ENCODE data around the gene SLC33A1.
"Not testable (repeated sequence)": the region's sequence is repeated elsewhere in the genome, so short reads cannot be mapped to it uniquely, and the experiment has no call there.

SLC33A1 gene

DNA sequence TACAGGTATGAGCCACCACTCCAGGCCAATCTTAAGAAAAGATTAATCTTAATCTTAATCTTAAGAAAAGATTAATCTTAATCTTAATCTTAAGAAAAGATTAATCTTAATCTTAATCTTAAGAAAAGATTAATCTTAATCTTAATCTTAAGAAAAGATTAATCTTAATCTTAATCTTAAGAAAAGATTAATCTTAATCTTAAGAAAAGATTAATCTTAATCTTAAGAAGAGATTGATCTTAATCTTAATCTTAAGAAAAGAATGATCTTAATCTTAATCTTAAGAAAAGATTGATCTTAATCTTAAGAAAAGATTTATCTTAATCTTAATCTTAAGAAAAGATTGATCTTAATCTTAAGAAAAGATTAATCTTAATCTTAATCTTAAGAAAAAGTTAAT is 41.0 kb downstream of the SLC33A1 start:
- H3K9me3 ChIP-seq (ENCODE audit: control insufficient read depth, low read length); H3K36me3 ChIP-seq (ENCODE audit: control insufficient read depth, insufficient read depth, low read length, severe bottlenecking); H3K27me3 ChIP-seq (replicated peaks; ENCODE audit: control insufficient read depth, insufficient read depth, low read length); DNase-seq (ENCODE audit: low read depth); H3K4me3 ChIP-seq (ENCODE audit: low read length); H3K9ac ChIP-seq (ENCODE audit: low read length); H3K4me1 ChIP-seq (ENCODE audit: control insufficient read depth, insufficient read depth, low read length): not testable (repeated sequence)

- H3K36me3 ChIP-seq (ENCODE audit: control insufficient read depth, insufficient read depth, low read length, severe bottlenecking): no peaks in the 10 kb centered on the region
- no peak overlapping the region for H3K9ac ChIP-seq (ENCODE audit: low read length)
- DNase-seq (ENCODE audit: low read depth): no peak
- no peaks in the 10 kb centered on the region for H3K27me3 ChIP-seq (replicated peaks; ENCODE audit: control insufficient read depth, insufficient read depth, low read length)
- peaks cover 3% of the 10 kb centered on the region for H3K4me1 ChIP-seq (ENCODE audit: control insufficient read depth, insufficient read depth, low read length)
- H3K9me3 ChIP-seq (ENCODE audit: control insufficient read depth, low read length): no peaks in the 10 kb centered on the region
- H3K4me3 ChIP-seq (ENCODE audit: low read length): no peak overlapping the region
Observed at GRCh38 chr3:155809181-155809580, 45.0 kb downstream of the SLC33A1 start.

- H3K4me1 ChIP-seq (ENCODE audit: control insufficient read depth, insufficient read depth, low read length): peaks cover 3% of the 10 kb centered on the region
- no peaks in the 10 kb centered on the region for H3K27me3 ChIP-seq (replicated peaks; ENCODE audit: control insufficient read depth, insufficient read depth, low read length)
- no peak for DNase-seq (ENCODE audit: low read depth)
- no peaks in the 10 kb centered on the region for H3K9me3 ChIP-seq (ENCODE audit: control insufficient read depth, low read length)
- H3K36me3 ChIP-seq (ENCODE audit: control insufficient read depth, insufficient read depth, low read length, severe bottlenecking): no peaks in the 10 kb centered on the region
- no peak overlapping the region for H3K4me3 ChIP-seq (ENCODE audit: low read length)
- no peak overlapping the region for H3K9ac ChIP-seq (ENCODE audit: low read length)
Observed at GRCh38 chr3:155807823-155808222, 46.4 kb downstream of the SLC33A1 start.

GRCh38 chr3:155805802-155806618 is 48.2 kb downstream of the SLC33A1 start, which contains the start of gene C3orf33:
Gene C3orf33, minus strand, starts transcription at chr3:155806278. Its CDS starts 26 bp downstream, at chr3:155806252.
- DNase-seq (ENCODE audit: low read depth): peak; percentile 88
- H3K9ac ChIP-seq (ENCODE audit: low read length): peak within 1 kb of the TSS; percentile 91
- peaks cover 6% of the 10 kb centered on the region for H3K36me3 ChIP-seq (ENCODE audit: control insufficient read depth, insufficient read depth, low read length, severe bottlenecking)

DNA sequence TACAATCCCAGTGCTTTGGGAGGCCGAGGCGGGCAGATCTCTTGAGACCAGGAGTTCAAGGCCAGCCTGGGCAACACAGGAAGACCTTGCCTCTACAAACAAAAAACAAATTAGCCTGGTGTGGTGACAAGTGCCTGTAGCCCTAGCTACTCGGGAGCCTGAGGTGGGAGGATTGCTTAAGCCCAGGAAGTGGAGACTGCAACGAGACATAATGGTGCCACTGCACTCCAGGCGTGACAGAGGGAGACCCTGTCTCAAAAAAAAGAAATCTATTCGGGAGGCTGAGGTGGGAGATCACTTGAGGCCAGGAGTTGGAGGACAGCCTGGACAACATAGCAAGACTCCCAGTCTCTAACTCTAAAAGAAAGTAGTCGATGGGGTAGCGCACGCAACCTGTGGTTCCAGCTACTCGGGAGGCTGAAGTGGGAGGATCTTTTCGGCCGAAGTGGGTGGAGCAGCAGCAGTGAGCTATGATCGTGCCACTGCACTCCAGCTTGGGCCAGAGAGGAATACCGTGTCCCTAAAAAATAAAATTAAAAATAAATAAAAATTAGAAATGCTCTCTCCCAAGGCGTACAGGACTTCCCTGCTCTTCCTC is 48.9 kb downstream of the SLC33A1 start:
- peaks cover 3% of the 10 kb centered on the region for H3K4me1 ChIP-seq (ENCODE audit: control insufficient read depth, insufficient read depth, low read length)
- H3K36me3 ChIP-seq (ENCODE audit: control insufficient read depth, insufficient read depth, low read length, severe bottlenecking): peaks cover 6% of the 10 kb centered on the region
- H3K9ac ChIP-seq (ENCODE audit: low read length): peak overlapping the region; percentile 91
- DNase-seq (ENCODE audit: low read depth): no peak
- peak overlapping the region; percentile 86 for H3K4me3 ChIP-seq (ENCODE audit: low read length)
- H3K27me3 ChIP-seq (replicated peaks; ENCODE audit: control insufficient read depth, insufficient read depth, low read length): no peaks in the 10 kb centered on the region
- no peaks in the 10 kb centered on the region for H3K9me3 ChIP-seq (ENCODE audit: control insufficient read depth, low read length)

More at GRCh38 chr3:155805802-155806618, 48.2 kb downstream of the SLC33A1 start, which contains the start of gene C3orf33:
- peak within 1 kb of the TSS; percentile 86 for H3K4me3 ChIP-seq (ENCODE audit: low read length)
- H3K27me3 ChIP-seq (replicated peaks; ENCODE audit: control insufficient read depth, insufficient read depth, low read length): no peaks in the 10 kb centered on the region
- peaks cover 3% of the 10 kb centered on the region for H3K4me1 ChIP-seq (ENCODE audit: control insufficient read depth, insufficient read depth, low read length)
- no peaks in the 10 kb centered on the region for H3K9me3 ChIP-seq (ENCODE audit: control insufficient read depth, low read length)

- Histone ChIP-seq H3K4me3 (ENCODE audit: low read length) (no peak overlapping the region), H3K36me3 (ENCODE audit: control insufficient read depth, insufficient read depth, low read length, severe bottlenecking) (peaks cover 8% of the 10 kb centered on the region), H3K27me3 (replicated peaks; ENCODE audit: control insufficient read depth, insufficient read depth, low read length) (no peaks in the 10 kb centered on the region), H3K9ac (ENCODE audit: low read length) (no peak overlapping the region), H3K9me3 (ENCODE audit: control insufficient read depth, low read length) (no peaks in the 10 kb centered on the region), H3K4me1 (ENCODE audit: control insufficient read depth, insufficient read depth, low read length) (peaks cover 3% of the 10 kb centered on the region)
- DNase-seq (ENCODE audit: low read depth): no peak
Observed at GRCh38 chr3:155804323-155804722, 49.9 kb downstream of the SLC33A1 start.

- no peak for DNase-seq (ENCODE audit: low read depth)
- Histone ChIP-seq H3K9ac (ENCODE audit: low read length) (no peak overlapping the region), H3K4me1 (ENCODE audit: control insufficient read depth, insufficient read depth, low read length) (no peaks in the 10 kb centered on the region), H3K36me3 (ENCODE audit: control insufficient read depth, insufficient read depth, low read length, severe bottlenecking) (peaks cover 8% of the 10 kb centered on the region), H3K9me3 (ENCODE audit: control insufficient read depth, low read length) (peaks cover 3% of the 10 kb centered on the region), H3K27me3 (replicated peaks; ENCODE audit: control insufficient read depth, insufficient read depth, low read length) (no peaks in the 10 kb centered on the region), H3K4me3 (ENCODE audit: low read length) (no peak overlapping the region)
Observed at GRCh38 chr3:155792532-155792931, 61.7 kb downstream of the SLC33A1 start.

DNA sequence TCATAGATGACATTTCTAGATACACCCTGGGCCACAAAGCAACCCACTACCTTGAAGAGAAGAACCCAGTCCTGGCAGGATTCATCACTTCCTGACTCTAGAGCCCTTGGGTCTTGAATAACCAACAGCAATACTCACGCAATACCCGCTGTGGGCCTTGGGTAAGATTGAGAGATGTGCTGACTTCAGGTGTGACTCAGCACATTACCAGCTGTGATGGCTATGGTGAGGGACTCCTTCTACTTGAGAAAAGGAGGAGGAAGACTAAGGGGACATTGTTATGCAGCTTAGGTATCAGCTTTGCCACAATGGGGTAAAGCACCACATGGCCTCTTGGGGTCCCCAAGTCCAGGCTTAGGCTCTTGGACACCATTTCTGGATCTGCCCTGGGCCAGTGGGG is 63.0 kb downstream of the SLC33A1 start:
- H3K27me3 ChIP-seq (replicated peaks; ENCODE audit: control insufficient read depth, insufficient read depth, low read length): no peaks in the 10 kb centered on the region

DNA sequence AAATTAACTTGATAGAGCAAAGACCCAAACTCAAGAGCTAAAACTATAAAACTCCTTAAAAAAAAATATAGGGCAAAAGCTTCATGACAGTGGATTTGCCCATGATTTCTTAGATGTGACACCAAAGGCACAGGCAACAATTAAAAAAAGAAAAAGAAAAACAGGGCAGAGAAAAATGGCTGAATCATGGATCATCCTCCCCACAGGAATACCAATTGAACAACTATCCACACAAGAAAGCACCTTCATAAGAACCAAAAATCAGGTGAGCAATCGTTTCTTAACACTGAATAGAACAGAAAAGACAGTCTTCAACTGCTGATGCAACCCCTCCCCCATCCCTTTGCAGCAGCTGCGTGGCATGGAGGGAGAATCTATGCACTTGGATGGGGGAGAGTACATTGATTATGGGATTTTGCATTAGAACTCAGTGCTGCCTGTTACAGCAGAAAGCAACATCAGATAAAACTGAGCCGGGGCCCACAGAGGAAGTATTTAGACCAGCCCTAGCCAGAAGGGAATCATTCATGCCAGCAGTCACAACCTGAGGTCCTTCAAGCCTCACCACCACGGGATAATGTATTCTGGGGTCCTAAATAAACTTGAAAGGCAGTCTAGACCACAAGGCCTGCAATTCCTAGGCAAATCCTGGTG is 63.8 kb downstream of the SLC33A1 start:
- H3K9me3 ChIP-seq (ENCODE audit: control insufficient read depth, low read length): no peaks in the 10 kb centered on the region
- no peak overlapping the region for H3K4me3 ChIP-seq (ENCODE audit: low read length)
- DNase-seq (ENCODE audit: low read depth): no peak
- no peaks in the 10 kb centered on the region for H3K27me3 ChIP-seq (replicated peaks; ENCODE audit: control insufficient read depth, insufficient read depth, low read length)
- no peaks in the 10 kb centered on the region for H3K4me1 ChIP-seq (ENCODE audit: control insufficient read depth, insufficient read depth, low read length)
- H3K9ac ChIP-seq (ENCODE audit: low read length): no peak overlapping the region
- H3K36me3 ChIP-seq (ENCODE audit: control insufficient read depth, insufficient read depth, low read length, severe bottlenecking): peaks cover 5% of the 10 kb centered on the region

More for the DNA sequence above, 63.0 kb downstream of the SLC33A1 start:
- Histone ChIP-seq H3K4me1 (ENCODE audit: control insufficient read depth, insufficient read depth, low read length) (no peaks in the 10 kb centered on the region), H3K9ac (ENCODE audit: low read length) (no peak overlapping the region), H3K4me3 (ENCODE audit: low read length) (no peak overlapping the region), H3K36me3 (ENCODE audit: control insufficient read depth, insufficient read depth, low read length, severe bottlenecking) (peaks cover 5% of the 10 kb centered on the region), H3K9me3 (ENCODE audit: control insufficient read depth, low read length) (no peaks in the 10 kb centered on the region)
- DNase-seq (ENCODE audit: low read depth): no peak

- H3K4me1 ChIP-seq (ENCODE audit: control insufficient read depth, insufficient read depth, low read length): no peaks in the 10 kb centered on the region
- no peaks in the 10 kb centered on the region for H3K27me3 ChIP-seq (replicated peaks; ENCODE audit: control insufficient read depth, insufficient read depth, low read length)
- no peak for DNase-seq (ENCODE audit: low read depth)
- no peak overlapping the region for H3K4me3 ChIP-seq (ENCODE audit: low read length)
- H3K36me3 ChIP-seq (ENCODE audit: control insufficient read depth, insufficient read depth, low read length, severe bottlenecking): peaks cover 5% of the 10 kb centered on the region
- H3K9me3 ChIP-seq (ENCODE audit: control insufficient read depth, low read length): peaks cover 8% of the 10 kb centered on the region
- no peak overlapping the region for H3K9ac ChIP-seq (ENCODE audit: low read length)
Observed at GRCh38 chr3:155785662-155786295, 68.4 kb downstream of the SLC33A1 start.

All from adipocyte (in vitro differentiated cells).